Common myeloid progenitor, CD34-positive (primary cell): ENCODE measurements around the gene ATXN3L. TPM values are rescaled to one million over a fixed set of nuclear protein-coding genes. Genes with fewer than 3 reads are reported as not detected.

Source experiments
- CTCF ChIA-PET: fragments of 350-600 bp; sonication (Branson Sonifier 250); formaldehyde crosslinking; loops from one replicate; lab custom pipeline; 2021; ENCODE audit warnings: antibody characterized with exemption; lab: Charles Lee
- POLR2A ChIA-PET: fragments of 350-600 bp; sonication (Branson Sonifier 250); formaldehyde crosslinking; loops from one replicate; lab custom pipeline; 2021; ENCODE audit warnings: antibody characterized with exemption; lab: Charles Lee
- DNase-seq, 3 donors: peaks; one replicate each; pipeline versions ENCODE4 v3.0.0 to v3.0.0-alpha.2; 2013
- H3K27ac ChIP-seq, 2 experiments: 1 replicate in 1 of 2; 2 replicates in 1 of 2; pipeline ENCODE4 v1.7.0; 2013; ENCODE audit warnings: inconsistent platforms in 2 of 2, low read length in 2 of 2, mild to moderate bottlenecking in 2 of 2, low read depth in 1 of 2, moderate library complexity in 1 of 2; ENCODE audit not compliant: severe bottlenecking in 2 of 2, insufficient read depth in 1 of 2, poor library complexity in 1 of 2
- H3K27me3 ChIP-seq, 5 experiments: replicated peaks in 2 of 5; 1 replicate in 3 of 5; 2 replicates in 2 of 5; pipeline versions ENCODE4 v1.6.1 to v1.7.0; 2013; ENCODE audit warnings: low read length in 4 of 5, mild to moderate bottlenecking in 2 of 5, moderate library complexity in 2 of 5, inconsistent platforms in 1 of 5; ENCODE audit not compliant: insufficient read depth in 5 of 5, control insufficient read depth in 4 of 5
- H3K36me3 ChIP-seq, 4 experiments: 1 replicate in 2 of 4; 2 replicates in 2 of 4; pipeline versions ENCODE4 v1.6.1 to v1.7.0; 2013; ENCODE audit warnings: low read length in 3 of 4, control low read depth in 1 of 4, mild to moderate bottlenecking in 1 of 4; ENCODE audit not compliant: control insufficient read depth in 4 of 4, insufficient read depth in 4 of 4
- H3K4me1 ChIP-seq, 4 experiments: 1 replicate in 3 of 4; 2 replicates in 1 of 4; pipeline versions ENCODE4 v1.6.1 to v1.7.1; 2013; ENCODE audit warnings: low read length in 3 of 4, mild to moderate bottlenecking in 3 of 4, control low read depth in 1 of 4, inconsistent platforms in 1 of 4, moderate library complexity in 1 of 4; ENCODE audit not compliant: control insufficient read depth in 4 of 4, insufficient read depth in 4 of 4; ENCODE audit errors: control extremely low read depth in 1 of 4
- H3K4me3 ChIP-seq, 7 experiments: 1 replicate in 4 of 7; 2 replicates in 3 of 7; pipeline versions ENCODE4 v1.5.1 to v1.7.0; 2013; ENCODE audit warnings: mild to moderate bottlenecking in 7 of 7, low read length in 6 of 7, moderate library complexity in 6 of 7, inconsistent platforms in 2 of 7, low read depth in 2 of 7, control low read depth in 1 of 7; ENCODE audit not compliant: insufficient read depth in 4 of 7, control insufficient read depth in 1 of 7; ENCODE audit errors: extremely low read depth in 1 of 7
- H3K9me3 ChIP-seq, 5 experiments: 1 replicate in 4 of 5; 2 replicates in 1 of 5; pipeline versions ENCODE4 v1.6.1 to v1.7.1; 2013; ENCODE audit warnings: low read length in 4 of 5, mild to moderate bottlenecking in 2 of 5, inconsistent platforms in 1 of 5, low read depth in 1 of 5, moderate library complexity in 1 of 5; ENCODE audit not compliant: control insufficient read depth in 4 of 5, insufficient read depth in 2 of 5; ENCODE audit errors: control extremely low read depth in 1 of 5
- WGBS: methylation state at CpG from one replicate; pipeline ENCODE4 v1.1.5; 2013; ENCODE audit not compliant: insufficient coverage; 5-methylcytosine and 5-hydroxymethylcytosine counted together
- polyA plus RNA-seq: library from polyadenylated mRNA; unstranded; fragments of 120-200 nt; gene quantifications from one replicate; pipeline ENCODE4 v1.2.1, GENCODE V29; 2013

Gene ATXN3L
- polyA plus RNA-seq: not detected

DNA sequence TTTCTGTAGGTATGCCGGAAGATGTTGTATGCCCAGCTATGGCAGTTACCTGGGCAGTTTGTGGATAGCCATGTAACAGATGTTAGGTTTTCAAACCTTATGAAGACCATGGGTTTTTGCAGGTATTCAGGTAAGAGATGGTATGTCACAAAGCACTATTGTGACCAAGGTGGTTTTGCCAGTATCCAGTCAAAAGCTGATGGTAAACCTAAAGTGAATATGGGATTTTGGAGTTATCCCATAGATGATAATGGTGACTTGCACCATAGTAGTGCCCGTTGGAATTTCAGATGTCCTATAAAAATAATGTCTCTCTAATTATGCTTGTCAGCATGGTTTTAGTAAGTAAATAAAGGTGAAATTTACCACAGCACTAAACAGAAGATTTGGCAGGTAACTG, at the start of gene ATXN3L:
Gene ATXN3L, minus strand, starts transcription at position 101 of the 400 bp plus-strand sequence. CDS start 119 bp downstream, outside the sequence.
- peaks cover 0 to 2% (median 0%) of the 10 kb centered on the region in 5 experiments for H3K9me3 ChIP-seq
- H3K4me3 ChIP-seq: no peak within 1 kb of the TSS
- H3K4me1 ChIP-seq: no peaks in the 10 kb centered on the region
- H3K36me3 ChIP-seq: no peaks in the 10 kb centered on the region
- H3K27ac ChIP-seq: no peak within 1 kb of the TSS
- H3K27me3 ChIP-seq: no peaks in the 10 kb centered on the region
- WGBS: no CpG with 5 or more reads among the region's 2 CpGs
- no peak for DNase-seq
- CTCF ChIA-PET: no interaction called here
- POLR2A ChIA-PET: no interaction called here

DNA sequence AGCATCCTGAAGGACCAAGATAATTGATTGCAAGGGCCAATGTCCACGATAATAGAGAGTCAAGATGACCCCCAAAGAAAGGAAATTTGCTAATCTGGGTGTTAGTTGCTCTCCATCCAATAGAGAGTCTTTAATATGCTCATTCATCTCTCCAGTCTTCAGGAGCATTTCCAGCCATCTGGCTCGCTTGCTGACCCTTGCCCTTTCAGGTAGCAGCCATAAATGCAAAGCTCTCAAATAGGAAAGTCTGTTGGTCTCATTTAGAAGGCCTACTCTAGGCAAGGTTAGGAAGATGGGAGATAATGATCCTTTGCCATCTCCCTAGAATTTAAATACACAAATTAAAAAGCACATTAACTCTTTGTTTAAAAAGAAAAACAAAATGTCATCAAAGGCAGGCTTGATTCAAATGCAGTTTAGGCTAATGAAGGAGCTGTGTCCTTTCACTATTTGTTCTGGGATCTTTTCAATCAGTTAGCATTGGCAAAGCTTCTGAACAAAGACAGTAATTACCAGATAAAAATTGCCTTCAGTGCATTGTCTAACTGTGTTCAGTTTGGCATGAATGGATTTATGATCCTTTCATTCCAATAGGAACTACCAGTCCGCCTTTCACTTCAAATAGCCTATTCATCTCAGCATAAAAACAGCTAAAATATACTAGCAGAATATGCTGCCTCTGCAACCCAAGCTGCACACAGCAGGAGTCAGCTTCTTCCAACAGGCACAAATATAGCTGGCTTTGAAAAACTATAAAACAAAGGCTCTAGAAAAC, 49.6 kb upstream of the ATXN3L start:
- Histone ChIP-seq H3K27ac (no peak overlapping the region), H3K36me3 (no peaks in the 10 kb centered on the region), H3K27me3 (peaks cover 0 to 6% (median 0%) of the 10 kb centered on the region in 5 experiments), H3K9me3 (no peaks in the 10 kb centered on the region), H3K4me1 (peaks cover 0 to 9% (median 0%) of the 10 kb centered on the region in 4 experiments), H3K4me3 (no peak overlapping the region)
- WGBS: 79% methylated on average over 2 of the region's 3 CpGs
- ChIA-PET POLR2A (no interaction called here), CTCF (no interaction called here)
- DNase-seq: no peak

DNA sequence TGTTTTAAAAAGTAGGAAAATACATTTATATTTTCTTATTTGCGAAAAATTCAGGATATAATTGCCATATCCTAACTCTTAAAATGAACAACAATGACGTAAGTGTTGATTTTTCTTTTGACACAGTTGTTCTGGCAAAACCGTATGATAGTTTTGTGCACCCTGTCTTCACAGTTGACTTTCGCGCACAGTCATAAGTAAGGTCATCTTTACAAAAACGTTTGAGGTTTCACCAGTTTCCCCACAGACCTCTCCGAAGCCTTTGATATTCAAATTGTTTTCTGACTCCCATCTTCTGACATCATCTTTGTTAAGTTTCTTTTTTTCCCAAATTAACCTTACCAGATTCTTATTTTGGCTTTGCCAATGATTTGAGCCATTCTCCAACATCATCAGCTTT, 48.1 kb upstream of the ATXN3L start:
- no peaks in the 10 kb centered on the region for H3K4me1 ChIP-seq
- 81% methylated on average over 6 of the region's 7 CpGs for WGBS
- H3K36me3 ChIP-seq: no peaks in the 10 kb centered on the region
- H3K27me3 ChIP-seq: peaks cover 0 to 3% (median 0%) of the 10 kb centered on the region in 5 experiments
- no peak overlapping the region for H3K4me3 ChIP-seq
- H3K9me3 ChIP-seq: no peaks in the 10 kb centered on the region
- DNase-seq: no peak
- CTCF ChIA-PET: no interaction called here
- POLR2A ChIA-PET: no interaction called here
- H3K27ac ChIP-seq: no peak overlapping the region

DNA sequence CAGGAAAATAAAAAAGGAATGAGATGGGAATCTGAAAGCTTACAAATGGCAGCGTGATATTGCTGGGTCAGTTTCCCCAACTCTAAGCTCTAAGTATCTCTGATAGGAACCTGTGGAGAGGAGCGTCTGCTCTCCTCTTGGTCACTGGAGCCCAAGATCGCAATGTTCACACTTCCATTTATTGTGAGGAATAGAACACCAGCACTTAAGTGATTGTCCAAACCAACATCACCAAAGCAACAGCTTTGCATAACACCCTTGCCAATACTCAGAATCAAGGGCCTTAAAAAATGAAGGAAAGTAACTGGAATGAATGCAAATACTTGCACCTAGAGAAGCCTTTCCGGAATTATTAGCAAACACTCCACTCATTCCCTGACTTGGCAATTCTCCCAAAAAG, 46.8 kb upstream of the ATXN3L start:
- Histone ChIP-seq H3K4me3 (no peak overlapping the region), H3K9me3 (no peaks in the 10 kb centered on the region), H3K27ac (no peak overlapping the region), H3K27me3 (peaks cover 0 to 3% (median 0%) of the 10 kb centered on the region in 5 experiments), H3K36me3 (no peaks in the 10 kb centered on the region), H3K4me1 (no peaks in the 10 kb centered on the region)
- 96% methylated on average over 3 of the region's 4 CpGs for WGBS
- ChIA-PET CTCF (no interaction called here), POLR2A (no interaction called here)
- DNase-seq: no peak

DNA sequence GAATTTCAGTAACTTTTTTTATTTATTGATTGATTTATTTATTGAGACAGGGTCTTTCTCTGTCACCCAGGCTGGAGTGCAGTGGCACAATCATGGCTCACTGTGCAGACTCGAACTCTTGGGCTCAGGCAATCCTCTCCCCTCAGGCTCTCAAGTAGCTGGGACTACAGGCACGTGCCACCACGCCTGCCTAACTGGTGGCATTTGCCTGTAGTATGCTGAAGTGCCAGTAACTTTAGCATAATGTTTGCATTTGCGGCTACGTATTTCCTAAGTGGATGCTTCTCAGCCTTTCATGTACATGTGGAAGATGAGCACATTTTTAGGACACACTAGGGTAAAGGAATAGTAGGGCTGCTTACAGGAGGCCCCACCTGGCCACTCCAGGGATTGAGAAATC, 45.3 kb upstream of the ATXN3L start:
- 89% methylated on average over 5 of the region's 5 CpGs for WGBS
- no peaks in the 10 kb centered on the region for H3K4me1 ChIP-seq
- DNase-seq: no peak
- CTCF ChIA-PET: no interaction called here
- no peak overlapping the region for H3K27ac ChIP-seq
- H3K4me3 ChIP-seq: no peak overlapping the region
- peaks cover 0 to 3% (median 0%) of the 10 kb centered on the region in 5 experiments for H3K27me3 ChIP-seq
- POLR2A ChIA-PET: no interaction called here
- H3K36me3 ChIP-seq: no peaks in the 10 kb centered on the region
- H3K9me3 ChIP-seq: no peaks in the 10 kb centered on the region

DNA sequence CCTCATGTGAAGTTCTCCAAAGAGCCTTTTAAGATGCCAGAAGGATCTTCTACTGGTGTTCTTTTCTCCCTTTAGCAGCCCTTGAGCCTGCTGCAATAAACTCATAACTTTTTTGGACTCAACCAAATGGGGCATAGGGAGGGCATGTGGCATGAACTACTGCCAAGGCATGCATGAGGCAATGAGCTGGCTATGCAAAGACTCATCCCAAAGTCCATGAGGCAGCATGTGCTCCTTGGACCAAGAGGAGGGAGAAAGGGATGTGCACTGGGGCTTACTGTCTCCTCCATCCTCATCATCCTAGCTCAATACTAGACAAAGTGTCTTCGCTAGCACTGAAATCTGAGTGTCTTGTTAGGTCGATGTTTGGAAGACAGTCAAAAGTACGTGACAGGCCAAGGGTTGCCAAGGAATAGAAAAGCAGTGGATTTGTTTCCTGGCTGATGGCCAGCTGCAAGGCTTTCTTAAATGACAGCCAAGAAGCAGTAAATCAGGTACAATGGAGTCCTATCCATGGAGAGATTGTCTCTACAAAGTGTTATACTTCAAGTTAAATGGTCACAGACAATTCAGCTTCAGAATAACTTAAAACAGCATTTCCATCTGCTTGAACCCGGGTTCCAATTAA, 44.5 kb upstream of the ATXN3L start:
- Histone ChIP-seq H3K27ac (no peak overlapping the region), H3K4me3 (no peak overlapping the region), H3K4me1 (no peaks in the 10 kb centered on the region), H3K9me3 (no peaks in the 10 kb centered on the region), H3K27me3 (peaks cover 0 to 1% (median 0%) of the 10 kb centered on the region in 5 experiments), H3K36me3 (no peaks in the 10 kb centered on the region)
- DNase-seq: no peak
- WGBS: 74% methylated on average over 4 of the region's 4 CpGs
- POLR2A ChIA-PET: no interaction called here
- CTCF ChIA-PET: no interaction called here

DNA sequence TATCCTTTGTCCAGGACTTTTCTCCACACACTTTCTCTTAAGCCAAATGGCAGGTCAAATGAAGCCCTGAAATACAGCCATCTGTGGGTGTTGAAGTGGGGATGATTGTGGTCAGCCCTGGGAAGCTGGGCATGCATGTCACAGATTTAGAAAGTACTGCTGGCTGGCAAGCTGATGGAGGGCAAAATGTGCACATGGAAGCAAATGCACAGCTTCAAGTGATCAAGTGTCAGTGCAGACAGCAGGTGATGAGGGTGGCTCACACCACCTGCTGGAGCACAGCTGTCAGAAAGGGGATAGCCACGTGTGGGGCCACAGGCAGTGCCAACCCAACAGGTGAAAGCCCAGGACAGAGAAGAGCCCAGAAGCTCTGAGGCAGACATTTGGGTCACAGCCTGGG, 40.3 kb upstream of the ATXN3L start:
- no peak overlapping the region for H3K27ac ChIP-seq
- POLR2A ChIA-PET: no interaction called here
- 27% methylated on average over 1 of the region's 1 CpG for WGBS
- DNase-seq: no peak
- H3K27me3 ChIP-seq: no peaks in the 10 kb centered on the region
- H3K36me3 ChIP-seq: no peaks in the 10 kb centered on the region
- CTCF ChIA-PET: no interaction called here
- H3K9me3 ChIP-seq: no peaks in the 10 kb centered on the region
- H3K4me3 ChIP-seq: no peak overlapping the region
- peaks cover 0 to 5% (median 2%) of the 10 kb centered on the region in 4 experiments for H3K4me1 ChIP-seq
